HG03520 (cell line): ENCODE data around the gene SEMA5A.

Experiments
- ATAC-seq: cut with Tn5 transposase; IDR thresholded peaks from one replicate; pipeline ENCODE4 v1.9.1; 2021; ENCODE audit warnings: mild to moderate bottlenecking, moderate library complexity; ENCODE audit not compliant: unreplicated experiment

SEMA5A gene

DNA sequence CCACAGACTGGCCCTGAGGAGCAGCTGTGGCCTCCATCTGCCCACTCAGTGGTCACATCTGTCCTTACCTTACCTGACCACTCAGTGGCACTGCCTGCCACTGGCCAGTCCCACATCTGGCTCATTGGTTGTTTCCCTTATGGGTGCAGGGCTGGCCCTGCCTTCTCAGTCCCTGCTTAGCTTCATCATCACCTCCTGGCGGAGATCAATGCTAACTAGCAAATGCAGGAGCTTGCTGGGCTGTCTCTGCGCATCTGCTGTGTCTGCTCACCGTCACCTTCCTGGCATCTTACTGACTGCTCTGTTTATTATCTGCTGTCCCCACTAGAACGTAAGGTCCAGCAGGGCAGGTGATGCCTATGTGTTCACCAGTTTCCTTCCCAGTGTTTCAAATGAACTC is 356.9 kb downstream of the SEMA5A start:
- ATAC-seq: no peak

GRCh38 chr5:9188131-9188530 is 357.7 kb downstream of the SEMA5A start:
- no peak for ATAC-seq

DNA sequence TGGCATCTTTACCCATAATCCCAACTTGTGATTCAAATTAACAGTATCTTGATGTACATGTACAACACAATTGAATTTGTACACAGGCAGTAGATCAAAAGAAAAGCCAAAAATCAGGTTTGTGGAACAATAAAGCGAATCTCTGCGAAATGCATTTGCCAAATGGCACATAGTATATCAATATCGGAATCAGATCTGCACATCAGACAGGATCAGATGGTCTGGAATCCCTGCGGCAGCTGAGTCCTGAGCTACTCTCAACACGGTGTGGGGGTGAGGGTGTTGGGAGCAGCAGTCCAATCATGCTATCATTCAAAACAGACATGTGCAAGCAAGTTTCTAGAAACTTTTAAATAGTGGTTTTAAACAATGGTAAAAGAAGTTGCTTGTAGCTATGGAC is 358.3 kb downstream of the SEMA5A start:
- ATAC-seq: no peak

- ATAC-seq: no peak
Observed at GRCh38 chr5:9186069-9186468, 359.8 kb downstream of the SEMA5A start.

- no peak for ATAC-seq
Observed at GRCh38 chr5:9183992-9184391, 361.9 kb downstream of the SEMA5A start.

DNA sequence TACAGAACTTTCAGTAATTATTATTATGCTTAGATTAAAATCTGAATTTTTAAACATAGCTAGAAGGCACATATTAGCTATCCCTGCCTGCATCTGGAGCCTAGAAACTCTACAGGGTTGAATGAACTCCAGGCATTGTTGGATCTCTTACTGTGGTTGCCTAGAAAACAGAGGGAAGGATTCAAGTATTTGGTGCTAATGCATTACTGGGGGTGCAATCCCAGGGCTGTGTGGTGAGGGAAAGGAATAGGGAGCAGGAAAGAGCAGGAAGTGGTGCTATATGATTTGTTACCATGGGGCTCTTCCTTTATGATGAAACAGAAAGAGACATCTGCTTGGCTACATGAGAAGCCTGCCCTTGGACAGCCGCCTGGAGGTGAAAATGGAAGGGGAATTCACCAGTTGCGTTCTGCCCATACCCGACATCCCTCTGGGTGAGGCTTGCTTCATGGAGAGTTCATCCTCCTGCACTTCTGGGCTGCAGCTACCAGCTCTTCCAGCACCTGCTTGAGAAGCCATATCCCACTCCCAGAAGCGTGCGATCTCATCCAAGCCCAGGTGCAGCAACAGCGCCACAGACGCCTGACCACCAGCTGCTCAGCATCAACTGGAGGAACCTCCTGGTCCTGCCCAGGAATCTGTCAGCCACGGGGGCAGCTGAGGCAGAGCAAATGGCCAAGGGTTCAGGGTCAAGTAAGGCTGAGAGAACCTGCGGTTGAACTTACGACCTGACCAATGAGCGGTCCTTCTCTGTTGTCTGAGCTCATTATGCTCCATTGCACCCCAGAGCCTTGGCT is 362.8 kb downstream of the SEMA5A start:
- ATAC-seq: no peak

GRCh38 chr5:9176641-9177040 is 369.2 kb downstream of the SEMA5A start:
- ATAC-seq: no peak

DNA sequence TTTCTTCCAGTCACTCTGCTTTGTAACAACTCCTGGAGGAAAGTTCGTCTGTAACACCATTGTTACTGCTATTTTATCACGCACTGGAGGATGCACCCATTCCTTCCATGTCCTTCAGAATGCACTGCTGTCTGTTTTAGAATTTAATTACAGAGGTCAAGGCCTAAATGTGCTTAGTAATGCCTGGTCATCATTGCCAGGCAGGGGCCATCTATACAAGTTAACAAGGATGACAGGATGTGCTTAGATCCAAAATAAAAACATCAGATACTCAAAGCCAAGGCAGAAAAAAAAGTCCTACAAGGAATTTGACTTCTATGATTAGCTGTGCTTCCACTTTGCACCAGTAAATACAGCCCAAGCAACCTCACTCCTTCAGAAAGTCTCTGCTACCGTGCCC is 371.4 kb downstream of the SEMA5A start:
- ATAC-seq: no peak

GRCh38 chr5:9173281-9174048 is 372.4 kb downstream of the SEMA5A start:
- no peak for ATAC-seq

DNA sequence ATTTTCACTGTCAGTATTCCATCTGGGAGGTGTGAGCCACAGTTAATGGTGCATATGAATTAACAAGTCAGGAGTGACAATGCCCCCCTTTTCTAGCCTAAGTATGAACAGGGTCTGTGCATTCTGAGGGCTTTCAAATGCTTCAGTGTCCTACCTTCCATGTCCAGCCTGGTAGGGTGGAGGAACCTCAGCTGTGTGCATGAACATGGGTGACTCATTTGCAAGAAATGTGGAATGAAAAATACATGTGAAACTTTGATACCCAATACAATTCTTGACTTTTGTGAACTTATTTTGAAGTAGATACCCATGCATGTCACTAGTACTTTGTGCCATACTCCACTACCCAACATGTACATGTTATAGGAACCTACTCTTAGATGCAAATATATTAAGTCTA is 375.8 kb downstream of the SEMA5A start:
- ATAC-seq: no peak

DNA sequence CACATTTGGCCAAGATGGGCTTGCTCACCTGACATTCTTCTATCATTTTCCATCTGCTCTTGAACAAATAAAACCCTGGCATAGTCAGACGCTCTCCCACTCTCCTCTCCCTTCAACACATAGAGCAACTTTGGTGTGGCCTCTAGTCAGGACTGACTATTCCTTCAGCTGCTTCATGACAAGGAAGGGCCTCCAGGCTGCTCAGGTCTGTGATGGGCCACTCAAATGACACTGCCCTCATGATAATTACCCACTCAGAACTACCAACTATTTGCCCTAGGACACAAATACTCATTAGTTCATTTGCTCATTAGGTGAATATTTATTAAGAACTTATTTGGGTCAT is 376.3 kb downstream of the SEMA5A start:
- no peak for ATAC-seq

DNA sequence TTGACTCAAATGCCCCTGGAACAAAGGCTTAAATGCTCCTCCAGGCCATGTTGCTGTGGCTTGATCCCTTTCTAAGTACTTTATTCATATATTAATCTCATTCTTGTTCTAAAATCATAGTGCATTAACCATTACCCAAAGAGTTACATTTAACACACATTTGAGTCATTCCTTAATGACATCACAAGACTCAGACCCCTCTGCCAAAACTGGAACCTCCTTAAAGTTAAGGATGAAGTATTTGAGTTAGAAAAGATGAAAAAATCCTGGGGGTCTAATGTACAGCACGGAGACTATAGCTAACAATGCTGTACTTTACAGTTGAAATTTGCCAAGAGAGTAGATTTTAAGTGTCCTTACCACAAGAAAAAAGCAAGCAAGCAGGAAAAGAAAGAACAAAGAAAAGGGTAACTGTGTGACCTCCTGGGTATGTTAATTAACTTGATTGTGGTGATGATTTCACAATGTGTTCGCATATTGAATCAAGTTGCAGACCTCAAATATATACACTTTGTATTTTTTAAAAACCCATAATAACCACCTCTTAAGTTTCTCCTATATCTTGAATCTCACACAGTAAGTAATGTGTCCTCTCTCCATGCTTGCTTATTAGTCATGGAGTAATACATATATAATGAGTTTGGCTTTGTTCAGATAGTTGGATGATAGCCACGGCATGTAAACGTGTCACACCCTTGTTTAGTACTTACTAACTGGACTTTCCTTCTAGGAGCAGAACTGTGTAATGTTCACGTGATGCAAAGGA is 376.9 kb downstream of the SEMA5A start:
- no peak for ATAC-seq

- ATAC-seq: no peak
Observed at GRCh38 chr5:9166202-9167112, 379.4 kb downstream of the SEMA5A start.

- ATAC-seq: no peak
Observed at GRCh38 chr5:9165546-9165945, 380.3 kb downstream of the SEMA5A start.

GRCh38 chr5:9160747-9161146 is 385.1 kb downstream of the SEMA5A start:
- no peak for ATAC-seq

DNA sequence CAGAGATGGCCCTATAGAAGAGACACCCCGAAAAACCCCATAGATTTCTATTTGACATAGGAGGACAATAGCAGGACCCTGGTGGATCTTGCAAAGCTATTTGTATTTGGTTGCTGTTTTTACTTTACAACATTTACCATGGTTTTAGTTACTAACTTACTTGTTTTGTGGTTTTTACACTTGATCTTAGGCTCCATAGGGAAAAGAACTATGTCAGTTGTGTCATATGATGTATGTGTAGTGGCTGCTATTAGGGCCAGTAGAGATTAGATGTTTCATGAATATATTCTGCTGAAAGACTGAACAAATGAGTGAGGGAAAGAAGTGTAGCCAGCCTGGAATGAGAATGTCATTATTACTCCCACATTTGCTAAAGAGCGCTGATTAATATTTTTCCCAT is 388.1 kb downstream of the SEMA5A start:
- no peak for ATAC-seq

GRCh38 chr5:9157020-9157419 is 388.9 kb downstream of the SEMA5A start:
- ATAC-seq: no peak

- ATAC-seq: no peak
Observed at GRCh38 chr5:9156282-9156681, 389.6 kb downstream of the SEMA5A start.

DNA sequence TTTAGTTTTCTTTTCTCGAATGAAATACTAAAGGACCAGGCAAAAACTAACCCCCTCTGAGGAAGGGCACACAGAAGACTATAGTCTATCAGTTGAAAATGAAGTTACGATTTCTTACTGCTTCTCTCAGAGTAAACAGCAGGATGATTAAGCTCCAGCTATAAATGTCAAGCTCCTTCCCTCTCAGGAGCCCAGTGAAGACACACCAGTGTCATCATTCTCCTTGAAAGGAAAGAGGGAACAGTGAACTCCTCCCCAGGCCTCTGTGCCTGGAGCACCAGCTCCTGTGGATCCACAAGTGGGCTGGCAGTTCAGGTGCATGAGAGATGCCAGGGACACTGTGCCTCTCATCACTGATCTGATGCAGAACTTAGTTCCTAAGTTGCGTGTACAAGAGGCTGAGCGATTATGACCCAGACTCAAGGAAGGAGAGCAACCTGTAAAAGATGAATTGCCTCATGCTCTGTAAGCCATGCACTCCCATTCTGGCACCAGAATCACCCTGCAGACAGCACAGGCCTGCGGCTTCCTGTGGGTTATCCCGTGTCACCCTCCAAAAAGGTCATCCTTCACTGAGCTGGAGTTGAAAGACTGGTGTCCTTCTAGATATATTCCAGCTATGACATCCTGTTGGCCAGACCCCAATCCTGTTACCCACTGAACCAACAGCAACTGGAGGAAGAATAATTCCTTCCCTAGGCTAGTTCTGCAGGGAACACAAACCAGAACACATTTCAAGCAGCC is 394.0 kb downstream of the SEMA5A start:
- ATAC-seq: no peak

GRCh38 chr5:9149988-9150387 is 395.9 kb downstream of the SEMA5A start:
- no peak for ATAC-seq
